SK-N-SH treated with all-trans-retinoic acid at 6 μM for 48 hours (cell line): Measurements from ENCODE around the gene LAMB1.

ENCODE experiments used
- PPARA ChIP-seq: fragments of 250-450 bp; sonication (Bioruptor Pico); IDR thresholded peaks from 2 replicates; pipeline ENCODE4 v1.5.0; 2020; ENCODE audit warnings: mild to moderate bottlenecking, borderline replicate concordance
- RARB ChIP-seq: fragments of 250-450 bp; sonication (Bioruptor Pico); IDR thresholded peaks from 2 replicates; pipeline ENCODE4 v1.8.0; 2021; ENCODE audit warnings: mild to moderate bottlenecking, moderate library complexity
- SNAI2 ChIP-seq: fragments of 250-450 bp; sonication (Bioruptor Pico); IDR thresholded peaks from 2 replicates; pipeline ENCODE4 v1.5.0; 2020; ENCODE audit warnings: mild to moderate bottlenecking, moderate library complexity
- ZNF70 ChIP-seq: fragments of 450-650 bp; formaldehyde crosslinking; IDR thresholded peaks from 2 replicates; pipeline ENCODE4 v1.5.0; 2020; ENCODE audit warnings: mild to moderate bottlenecking, moderate library complexity
- TF ChIP-seq, protein P1 (sequence below): fragments of 250-450 bp; sonication (Bioruptor Pico); IDR thresholded peaks from 2 replicates; pipeline ENCODE4 v1.5.0; 2020; ENCODE audit warnings: mild to moderate bottlenecking, moderate library complexity

DNA sequence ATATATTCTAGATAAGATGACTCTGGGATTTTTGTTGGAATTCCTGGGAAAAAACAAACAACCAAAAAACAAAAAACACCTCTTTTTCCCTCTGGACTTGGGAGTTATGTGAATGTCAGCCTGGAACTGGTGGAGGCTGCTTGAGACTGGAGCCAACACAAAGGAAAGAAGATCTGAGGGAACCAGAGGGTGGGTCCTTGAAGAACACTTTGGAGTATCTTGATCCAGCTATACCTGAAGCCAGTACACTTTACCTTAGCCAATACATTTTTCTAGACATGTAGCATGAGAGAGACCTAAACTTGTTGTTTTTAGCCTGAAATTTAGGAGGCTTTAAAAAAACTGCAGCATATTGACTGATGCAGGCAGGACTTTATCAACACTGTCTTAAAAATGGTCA, 5.9 kb upstream of the LAMB1 start:
- TF ChIP-seq PPARA (no peak), ZNF70 (no peak), SNAI2 (no peak), RARB (CRISPR knock-in tag) (no peak)
- TF ChIP-seq, protein P1, sequence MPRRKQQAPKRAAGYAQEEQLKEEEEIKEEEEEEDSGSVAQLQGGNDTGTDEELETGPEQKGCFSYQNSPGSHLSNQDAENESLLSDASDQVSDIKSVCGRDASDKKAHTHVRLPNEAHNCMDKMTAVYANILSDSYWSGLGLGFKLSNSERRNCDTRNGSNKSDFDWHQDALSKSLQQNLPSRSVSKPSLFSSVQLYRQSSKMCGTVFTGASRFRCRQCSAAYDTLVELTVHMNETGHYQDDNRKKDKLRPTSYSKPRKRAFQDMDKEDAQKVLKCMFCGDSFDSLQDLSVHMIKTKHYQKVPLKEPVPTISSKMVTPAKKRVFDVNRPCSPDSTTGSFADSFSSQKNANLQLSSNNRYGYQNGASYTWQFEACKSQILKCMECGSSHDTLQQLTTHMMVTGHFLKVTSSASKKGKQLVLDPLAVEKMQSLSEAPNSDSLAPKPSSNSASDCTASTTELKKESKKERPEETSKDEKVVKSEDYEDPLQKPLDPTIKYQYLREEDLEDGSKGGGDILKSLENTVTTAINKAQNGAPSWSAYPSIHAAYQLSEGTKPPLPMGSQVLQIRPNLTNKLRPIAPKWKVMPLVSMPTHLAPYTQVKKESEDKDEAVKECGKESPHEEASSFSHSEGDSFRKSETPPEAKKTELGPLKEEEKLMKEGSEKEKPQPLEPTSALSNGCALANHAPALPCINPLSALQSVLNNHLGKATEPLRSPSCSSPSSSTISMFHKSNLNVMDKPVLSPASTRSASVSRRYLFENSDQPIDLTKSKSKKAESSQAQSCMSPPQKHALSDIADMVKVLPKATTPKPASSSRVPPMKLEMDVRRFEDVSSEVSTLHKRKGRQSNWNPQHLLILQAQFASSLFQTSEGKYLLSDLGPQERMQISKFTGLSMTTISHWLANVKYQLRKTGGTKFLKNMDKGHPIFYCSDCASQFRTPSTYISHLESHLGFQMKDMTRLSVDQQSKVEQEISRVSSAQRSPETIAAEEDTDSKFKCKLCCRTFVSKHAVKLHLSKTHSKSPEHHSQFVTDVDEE = no peak
